OCI-LY1 (cell line): ENCODE data around the gene YKT6.

Experiments used
- H2AFZ ChIP-seq: fragments of 200-600 bp; sonication (generic), shearing (Covaris generic); 2 replicates; pipeline ENCODE4 v1.6.0; 2014; ENCODE audit warnings: antibody characterized with exemption, mild to moderate bottlenecking, low read length
- H3F3A ChIP-seq: fragments of 200-600 bp; sonication (generic), shearing (Covaris generic); 2 replicates; pipeline ENCODE4 v1.6.0; 2014; ENCODE audit warnings: mild to moderate bottlenecking, antibody characterized with exemption, low read length, moderate library complexity; ENCODE audit not compliant: insufficient read depth
- H3K27ac ChIP-seq: fragments of 200-600 bp; sonication (generic); 2 replicates; pipeline ENCODE4 v1.5.1; 2014; ENCODE audit warnings: low read length, mixed run types, mild to moderate bottlenecking, low read depth; ENCODE audit not compliant: poor library complexity, severe bottlenecking
- H3K27me3 ChIP-seq: fragments of 200-600 bp; sonication (generic); 2 replicates; pipeline ENCODE4 v1.6.0; 2014; ENCODE audit warnings: antibody characterized with exemption, mild to moderate bottlenecking, low read length, moderate library complexity; ENCODE audit not compliant: insufficient read depth
- H3K36me3 ChIP-seq: fragments of 200-600 bp; sonication (generic); 2 replicates; pipeline ENCODE4 v1.6.1; 2014; ENCODE audit warnings: mild to moderate bottlenecking, antibody characterized with exemption, low read length, moderate library complexity, mixed read lengths; ENCODE audit not compliant: insufficient read depth
- H3K4me1 ChIP-seq: fragments of 200-600 bp; sonication (generic); 2 replicates; pipeline ENCODE4 v1.5.1; 2014; ENCODE audit warnings: mild to moderate bottlenecking, low read length, moderate library complexity; ENCODE audit not compliant: insufficient read depth, severe bottlenecking
- H3K4me2 ChIP-seq: fragments of 200-600 bp; sonication (generic), shearing (Covaris generic); 2 replicates; pipeline ENCODE4 v1.6.1; 2014; ENCODE audit warnings: low read length
- H3K4me3 ChIP-seq: fragments of 200-600 bp; sonication (generic); 2 replicates; pipeline ENCODE4 v1.5.1; 2014; ENCODE audit warnings: low read length, low read depth, mild to moderate bottlenecking, mixed read lengths; ENCODE audit not compliant: poor library complexity, severe bottlenecking
- H3K79me2 ChIP-seq: fragments of 200-600 bp; shearing (Covaris generic); 2 replicates; pipeline ENCODE4 v1.6.1; 2016; ENCODE audit warnings: mixed run types, low read length, mixed read lengths; ENCODE audit not compliant: insufficient read depth
- H3K9ac ChIP-seq: fragments of 200-600 bp; sonication (generic), shearing (Covaris generic); 2 replicates; pipeline ENCODE4 v1.6.1; 2014; ENCODE audit warnings: mild to moderate bottlenecking, low read length, mixed read lengths
- H3K9me2 ChIP-seq: fragments of 200-600 bp; sonication (generic), shearing (Covaris generic); 2 replicates; pipeline ENCODE4 v1.6.1; 2014; ENCODE audit warnings: low read depth, mild to moderate bottlenecking, low read length, mixed read lengths
- H3K9me3 ChIP-seq: fragments of 200-600 bp; shearing (Covaris generic); 2 replicates; pipeline ENCODE4 v1.6.1; 2014; ENCODE audit warnings: low read length, mixed read lengths
- H4K20me1 ChIP-seq: fragments of 200-600 bp; sonication (generic), shearing (Covaris generic); 2 replicates; pipeline ENCODE4 v1.6.0; 2016; ENCODE audit warnings: mild to moderate bottlenecking, low read length; ENCODE audit not compliant: insufficient read depth
- CTCF ChIP-seq: fragments of 200-600 bp; sonication (generic), shearing (Covaris generic); IDR thresholded peaks from 2 replicates; pipeline ENCODE4 v1.5.1; 2017; ENCODE audit warnings: mild to moderate bottlenecking, antibody characterized with exemption, low read length, moderate library complexity, mixed read lengths
- EZH2 ChIP-seq: fragments of 200-600 bp; sonication (generic), shearing (Covaris generic); IDR thresholded peaks from 2 replicates; pipeline ENCODE4 v1.8.0; 2017; ENCODE audit warnings: borderline replicate concordance, mixed run types, mild to moderate bottlenecking, antibody characterized with exemption, low read length, moderate library complexity, mixed read lengths

Gene YKT6

GRCh38 chr7:44194562-44195145 is 6.1 kb upstream of the YKT6 start:
- H3K4me1 ChIP-seq: no peaks in the 10 kb centered on the region
- no peak overlapping the region for H3K9ac ChIP-seq
- H3K27ac ChIP-seq: no peak overlapping the region
- peaks cover under 1% of the 10 kb centered on the region; the same call in 1 of the 2 replicates for H3K27me3 ChIP-seq
- H3K4me2 ChIP-seq: no peak overlapping the region
- H3K36me3 ChIP-seq: no peaks in the 10 kb centered on the region; the same call in 1 of the 2 replicates
- no peaks in the 10 kb centered on the region for H4K20me1 ChIP-seq
- TF ChIP-seq CTCF (no peak), EZH2 (no peak)
- H3F3A ChIP-seq: no peaks in the 10 kb centered on the region
- no peak overlapping the region for H2AFZ ChIP-seq
- no peak overlapping the region for H3K4me3 ChIP-seq
- no peaks in the 10 kb centered on the region for H3K79me2 ChIP-seq
- no peaks in the 10 kb centered on the region for H3K9me2 ChIP-seq
- H3K9me3 ChIP-seq: no peaks in the 10 kb centered on the region

GRCh38 chr7:44195889-44196288 is 4.9 kb upstream of the YKT6 start:
- H2AFZ ChIP-seq: no peak overlapping the region
- H3K4me3 ChIP-seq: no peak overlapping the region
- H3K27ac ChIP-seq: no peak overlapping the region
- H3F3A ChIP-seq: no peaks in the 10 kb centered on the region
- no peaks in the 10 kb centered on the region for H3K4me1 ChIP-seq
- H3K9me2 ChIP-seq: no peaks in the 10 kb centered on the region
- no peaks in the 10 kb centered on the region for H4K20me1 ChIP-seq
- H3K27me3 ChIP-seq: no peaks in the 10 kb centered on the region; the same call in 1 of the 2 replicates
- no peak overlapping the region for H3K4me2 ChIP-seq
- no peaks in the 10 kb centered on the region for H3K79me2 ChIP-seq
- no peaks in the 10 kb centered on the region; the same call in 1 of the 2 replicates for H3K36me3 ChIP-seq
- H3K9me3 ChIP-seq: no peaks in the 10 kb centered on the region
- no peak overlapping the region for H3K9ac ChIP-seq
- no peak for TF ChIP-seq EZH2
- no peak for TF ChIP-seq CTCF

GRCh38 chr7:44196450-44196872 is 4.3 kb upstream of the YKT6 start:
- no peak overlapping the region for H3K4me3 ChIP-seq
- peaks cover 2% of the 10 kb centered on the region for H3K4me1 ChIP-seq
- H3K79me2 ChIP-seq: peaks cover 5% of the 10 kb centered on the region
- no peaks in the 10 kb centered on the region; the same call in 1 of the 2 replicates for H3K27me3 ChIP-seq
- no peaks in the 10 kb centered on the region; the same call in 1 of the 2 replicates for H3K36me3 ChIP-seq
- H3F3A ChIP-seq: no peaks in the 10 kb centered on the region
- H3K4me2 ChIP-seq: no peak overlapping the region
- TF ChIP-seq EZH2 (no peak), CTCF (peak; percentile 91)
- no peaks in the 10 kb centered on the region for H3K9me2 ChIP-seq
- no peaks in the 10 kb centered on the region for H3K9me3 ChIP-seq
- H2AFZ ChIP-seq: no peak overlapping the region
- no peak overlapping the region for H3K9ac ChIP-seq
- no peak overlapping the region for H3K27ac ChIP-seq
- no peaks in the 10 kb centered on the region for H4K20me1 ChIP-seq
